Osteoblast (primary cell): ENCODE measurements around the gene ANO10. TPM values are rescaled to one million over a fixed set of nuclear protein-coding genes. Genes with fewer than 3 reads are reported as not detected.

Experiments
- DNase-seq: peaks from one replicate; pipeline ENCODE4 v3.0.0; 2011; ENCODE audit warnings: low spot score, mixed read lengths; ENCODE audit not compliant: insufficient read length; ENCODE audit errors: missing footprints
- H2AFZ ChIP-seq: 2 replicates; pipeline ENCODE4 v1.6.0; 2011; ENCODE audit warnings: mild to moderate bottlenecking, low read length
- H3K27ac ChIP-seq: 2 replicates; pipeline ENCODE4 v1.5.1; 2011; ENCODE audit warnings: mild to moderate bottlenecking, low read depth, low read length, moderate library complexity
- H3K27me3 ChIP-seq: 2 replicates; pipeline ENCODE4 v1.6.0; 2012; ENCODE audit warnings: mild to moderate bottlenecking, control low read depth, inconsistent platforms, low read length, moderate library complexity; ENCODE audit not compliant: insufficient read depth
- H3K36me3 ChIP-seq: 2 replicates; pipeline ENCODE4 v1.5.1; 2011; ENCODE audit warnings: mild to moderate bottlenecking, low read length, control low read depth, moderate library complexity; ENCODE audit not compliant: insufficient read depth
- H3K4me1 ChIP-seq: 2 replicates; pipeline ENCODE4 v1.5.1; 2011; ENCODE audit warnings: mild to moderate bottlenecking, low read length, control low read depth, moderate library complexity; ENCODE audit not compliant: insufficient read depth
- H3K4me2 ChIP-seq: 2 replicates; pipeline ENCODE4 v1.6.0; 2011; ENCODE audit warnings: mild to moderate bottlenecking, low read length; ENCODE audit not compliant: insufficient read depth
- H3K4me3 ChIP-seq: fragments of 200-600 bp; sonication (generic); 3 replicates; pipeline ENCODE4 v1.5.1; 2012; ENCODE audit warnings: mild to moderate bottlenecking, low read length, inconsistent platforms; ENCODE audit not compliant: insufficient read depth
- H3K79me2 ChIP-seq: 2 replicates; pipeline ENCODE4 v1.6.0; 2012; ENCODE audit warnings: mild to moderate bottlenecking, low read length, control low read depth, inconsistent platforms; ENCODE audit not compliant: insufficient read depth
- H3K9me3 ChIP-seq: 2 replicates; pipeline ENCODE4 v1.5.1; 2011; ENCODE audit warnings: low read depth, low read length, control low read depth
- H4K20me1 ChIP-seq: 2 replicates; pipeline ENCODE4 v1.6.0; 2012; ENCODE audit warnings: mild to moderate bottlenecking, low read length, control low read depth; ENCODE audit not compliant: insufficient read depth
- CTCF ChIP-seq: IDR thresholded peaks from 2 replicates; pipeline ENCODE4 v1.5.1; 2011; ENCODE audit warnings: mild to moderate bottlenecking, low read depth, low read length, moderate library complexity; ENCODE audit errors: extremely low read depth
- total RNA-seq: library from RNA; depleted of rRNA; stranded (reverse); fragments of >200 nt; gene quantifications from 2 replicates; pipeline ENCODE4 v1.2.3, GENCODE V29; 2012

The ANO10 gene
- total RNA-seq, 1 donor, result 55.7 TPM

GRCh38 chr3:43341788-43342187 is 280.0 kb downstream of the ANO10 start:
- H3K9me3 ChIP-seq, result peaks cover 13% of the 10 kb centered on the region
- peaks cover 15% of the 10 kb centered on the region for H3K4me1 ChIP-seq
- DNase-seq, result no peak
- no peak overlapping the region for H3K27ac ChIP-seq
- H3K27me3 ChIP-seq, result no peaks in the 10 kb centered on the region
- no peak for TF ChIP-seq CTCF
- H4K20me1 ChIP-seq, result no peaks in the 10 kb centered on the region
- H2AFZ ChIP-seq, result no peak overlapping the region
- H3K36me3 ChIP-seq, result peaks cover 46% of the 10 kb centered on the region
- no peak overlapping the region for H3K4me3 ChIP-seq
- H3K79me2 ChIP-seq, result peaks cover 3% of the 10 kb centered on the region
- no peak overlapping the region for H3K4me2 ChIP-seq

- DNase-seq, result no peak
- H3K27me3 ChIP-seq, result no peaks in the 10 kb centered on the region
- H3K4me1 ChIP-seq, result peaks cover 4% of the 10 kb centered on the region
- H3K79me2 ChIP-seq, result peaks cover 3% of the 10 kb centered on the region
- peaks cover 13% of the 10 kb centered on the region for H3K9me3 ChIP-seq
- H3K4me3 ChIP-seq, result no peak overlapping the region
- no peak overlapping the region for H3K4me2 ChIP-seq
- H4K20me1 ChIP-seq, result no peaks in the 10 kb centered on the region
- TF ChIP-seq CTCF, result no peak
- no peak overlapping the region for H3K27ac ChIP-seq
- H2AFZ ChIP-seq, result no peak overlapping the region
- H3K36me3 ChIP-seq, result peaks cover 51% of the 10 kb centered on the region
These were observed 281.4 kb downstream of the ANO10 start for GRCh38 chr3:43340403-43340802.

GRCh38 chr3:43338295-43338694 is 283.5 kb downstream of the ANO10 start:
- Histone ChIP-seq H3K27me3 (no peaks in the 10 kb centered on the region), H3K4me2 (no peak overlapping the region), H4K20me1 (no peaks in the 10 kb centered on the region), H2AFZ (no peak overlapping the region), H3K36me3 (peaks cover 43% of the 10 kb centered on the region), H3K9me3 (peaks cover 13% of the 10 kb centered on the region), H3K27ac (no peak overlapping the region), H3K4me1 (no peaks in the 10 kb centered on the region), H3K4me3 (no peak overlapping the region), H3K79me2 (peaks cover 3% of the 10 kb centered on the region)
- DNase-seq, result no peak
- TF ChIP-seq CTCF, result no peak

GRCh38 chr3:43335799-43336198 is 286.0 kb downstream of the ANO10 start:
- Histone ChIP-seq H3K4me1 (no peaks in the 10 kb centered on the region), H2AFZ (no peak overlapping the region), H3K4me3 (no peak overlapping the region), H3K27me3 (no peaks in the 10 kb centered on the region), H4K20me1 (peaks cover 12% of the 10 kb centered on the region), H3K4me2 (no peak overlapping the region), H3K27ac (no peak overlapping the region), H3K9me3 (peaks cover 13% of the 10 kb centered on the region), H3K36me3 (peaks cover 29% of the 10 kb centered on the region), H3K79me2 (peaks cover 8% of the 10 kb centered on the region)
- DNase-seq, result no peak
- no peak for TF ChIP-seq CTCF
